Mesodermal cell (in vitro differentiated cells): ENCODE measurements around the gene CCDC179.

ENCODE experiments used
- H3K27ac ChIP-seq: 2 replicates; pipeline ENCODE4 v1.7.0; 2013; ENCODE audit warnings: mild to moderate bottlenecking, low read depth, low read length, moderate library complexity; ENCODE audit not compliant: severe bottlenecking
- H3K36me3 ChIP-seq: 2 replicates; pipeline ENCODE4 v1.7.1; 2013; ENCODE audit warnings: mild to moderate bottlenecking, low read length, moderate library complexity; ENCODE audit not compliant: control insufficient read depth, insufficient read depth
- H3K4me1 ChIP-seq: one replicate; pipeline ENCODE4 v1.7.1; 2013; ENCODE audit warnings: mild to moderate bottlenecking, low read length; ENCODE audit not compliant: insufficient read depth, control insufficient read depth, poor library complexity, severe bottlenecking
- H3K4me3 ChIP-seq: 2 replicates; pipeline ENCODE4 v1.7.0; 2013; ENCODE audit warnings: low read length, control low read depth, mild to moderate bottlenecking; ENCODE audit not compliant: insufficient read depth, poor library complexity, severe bottlenecking; ENCODE audit errors: extremely low read depth
- H3K9me3 ChIP-seq: 2 replicates; pipeline ENCODE4 v1.7.1; 2013; ENCODE audit warnings: mild to moderate bottlenecking, low read length, moderate library complexity; ENCODE audit not compliant: control insufficient read depth
- WGBS, 2 experiments: methylation state at CpG; one replicate each; pipeline ENCODE4 v1.1.5; 2013; ENCODE audit warnings: missing lambda C conversion rate in 2 of 2; ENCODE audit not compliant: insufficient coverage in 2 of 2; 5-methylcytosine and 5-hydroxymethylcytosine counted together

The CCDC179 gene

DNA sequence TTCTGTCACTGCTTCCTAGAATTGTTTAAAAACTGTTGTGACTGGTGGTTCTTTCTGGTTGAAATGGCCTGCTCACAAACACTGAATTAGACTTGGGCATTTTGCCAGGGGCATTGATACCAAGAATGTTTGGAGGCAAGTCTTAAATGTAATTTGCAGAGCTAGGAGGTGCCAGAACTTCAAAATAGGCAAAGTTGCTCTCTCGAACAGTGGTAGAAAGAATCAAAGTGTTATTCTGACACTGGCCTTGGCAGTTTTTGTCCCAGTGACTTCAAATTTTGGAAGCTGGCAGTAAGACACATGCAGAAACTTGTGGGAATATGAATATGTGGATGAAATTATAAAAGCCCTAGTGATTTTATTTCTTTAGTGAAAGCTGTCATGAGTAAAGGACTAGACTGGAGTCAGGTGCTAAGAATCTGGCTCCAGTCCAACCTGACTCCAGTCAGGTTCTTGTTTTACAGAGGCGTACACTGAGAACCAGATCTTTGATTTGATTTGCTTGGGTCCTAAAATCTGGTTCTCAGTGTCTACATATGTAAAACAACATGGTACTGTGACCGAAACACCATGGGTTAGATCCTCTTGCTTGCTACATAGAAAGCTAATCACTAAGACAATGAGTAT, 51.6 kb downstream of the CCDC179 start:
- Histone ChIP-seq H3K36me3 (no peaks in the 10 kb centered on the region), H3K9me3 (peaks cover 5% of the 10 kb centered on the region)
- 94 to 96% methylated on average over 2 to 3 of the region's 3 CpGs for WGBS, 2 experiments

DNA sequence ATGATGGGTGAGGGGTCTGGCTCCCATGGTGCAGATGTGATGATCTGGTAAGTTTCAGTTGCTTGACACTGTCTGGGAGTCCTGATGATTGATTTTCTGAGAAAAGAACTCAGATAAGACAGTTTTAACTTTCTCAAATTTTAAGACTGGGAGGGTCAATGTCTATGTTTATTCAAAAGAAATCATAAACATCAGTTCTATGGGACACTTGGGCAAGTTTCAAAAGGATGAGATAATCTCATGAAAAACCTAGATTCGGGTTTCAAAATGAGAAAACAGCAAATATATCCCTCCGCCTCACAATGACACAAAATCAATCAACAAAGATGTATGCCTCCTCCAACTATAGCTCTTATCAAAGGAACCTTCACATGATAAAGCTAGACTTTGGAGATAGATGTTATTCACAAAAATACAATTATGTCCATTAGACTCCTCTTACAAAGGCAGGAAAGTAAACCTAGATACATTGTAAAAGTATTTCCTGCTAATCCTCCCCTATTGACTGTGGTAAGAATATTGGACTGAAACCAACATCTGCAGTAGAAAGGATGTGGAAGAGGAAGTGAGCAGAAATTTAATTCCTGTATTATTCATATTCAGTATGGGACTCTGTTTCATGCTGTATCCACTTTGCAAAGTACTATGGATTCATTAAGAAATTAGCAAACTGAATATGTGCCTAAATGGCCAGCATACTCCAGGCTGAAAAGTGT, 52.3 kb downstream of the CCDC179 start:
- H3K9me3 ChIP-seq: peaks cover 5% of the 10 kb centered on the region
- no peak overlapping the region for H3K27ac ChIP-seq
- no peaks in the 10 kb centered on the region for H3K4me1 ChIP-seq
- no peaks in the 10 kb centered on the region for H3K36me3 ChIP-seq
- H3K4me3 ChIP-seq: no peak overlapping the region
- WGBS, 2 experiments: no CpG with 5 or more reads among the region's 2 CpGs

More for the DNA sequence above, 51.6 kb downstream of the CCDC179 start:
- no peak overlapping the region for H3K27ac ChIP-seq
- no peaks in the 10 kb centered on the region for H3K4me1 ChIP-seq
- H3K4me3 ChIP-seq: no peak overlapping the region

DNA sequence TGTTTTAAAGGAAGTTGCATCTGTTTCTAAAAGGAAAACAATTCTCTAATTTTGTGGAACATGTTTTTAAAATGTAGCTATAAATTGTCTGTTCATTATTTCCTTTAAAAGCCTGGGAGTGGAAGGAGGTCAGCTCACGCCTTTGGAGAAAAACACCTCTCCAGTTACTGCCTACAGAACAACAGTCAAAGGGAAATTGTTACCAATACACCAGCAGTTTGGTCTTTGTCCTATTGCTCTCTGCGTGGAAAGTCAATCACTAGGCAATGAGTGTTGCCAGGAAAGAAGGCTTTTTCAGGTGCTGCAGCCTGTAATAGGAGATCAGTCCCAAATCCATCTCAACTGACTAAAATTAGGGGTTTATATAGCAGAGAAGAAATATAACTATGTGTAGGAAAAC, 52.9 kb downstream of the CCDC179 start:
- Histone ChIP-seq H3K27ac (no peak overlapping the region), H3K4me1 (no peaks in the 10 kb centered on the region), H3K9me3 (peaks cover 5% of the 10 kb centered on the region), H3K4me3 (no peak overlapping the region), H3K36me3 (no peaks in the 10 kb centered on the region)
- 80 to 100% methylated on average over 1 of the region's 2 CpGs for WGBS, 2 experiments

DNA sequence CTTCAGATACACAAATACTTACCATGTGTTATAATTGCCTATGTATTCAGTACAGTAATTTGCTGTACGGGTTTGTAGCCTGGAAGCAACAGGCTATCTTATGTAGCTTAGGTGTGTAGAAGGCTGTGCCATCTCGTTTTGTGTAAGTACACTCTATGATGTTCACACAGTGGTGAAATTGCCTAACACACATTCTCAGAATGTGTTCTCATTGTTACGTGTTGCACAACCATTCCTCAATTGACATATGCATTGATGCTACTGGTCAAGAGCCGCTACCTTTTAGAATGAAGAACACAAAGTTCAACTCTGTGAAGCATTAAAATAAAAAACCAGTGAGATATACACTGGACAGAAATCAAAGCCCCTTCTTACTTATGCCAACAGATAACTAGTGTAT, 57.4 kb downstream of the CCDC179 start:
- Histone ChIP-seq H3K36me3 (no peaks in the 10 kb centered on the region), H3K9me3 (no peaks in the 10 kb centered on the region), H3K4me1 (no peaks in the 10 kb centered on the region), H3K27ac (no peak overlapping the region), H3K4me3 (no peak overlapping the region)
- 78 to 89% methylated on average over 3 of the region's 4 CpGs for WGBS, 2 experiments

DNA sequence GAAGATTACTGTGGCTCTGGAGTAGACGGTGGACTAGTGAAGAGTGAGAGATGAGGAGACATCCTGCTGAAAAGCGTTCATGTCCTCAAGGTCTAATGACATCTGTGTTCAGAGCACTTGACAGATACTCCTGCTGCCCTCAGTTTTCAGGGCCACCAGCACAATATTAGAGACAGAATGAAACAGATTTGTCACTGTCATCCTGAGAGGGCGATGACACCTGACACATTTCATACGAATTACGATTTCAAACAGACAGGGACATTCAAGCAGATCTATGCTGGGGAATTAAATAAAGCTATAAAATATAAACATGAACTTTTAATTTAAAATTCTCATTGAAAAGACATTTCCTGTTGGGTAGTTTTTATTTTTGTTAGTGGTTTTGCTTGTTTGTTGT, 59.8 kb downstream of the CCDC179 start:
- 95 to 100% methylated on average over 1 to 2 of the region's 5 CpGs for WGBS, 2 experiments
- H3K4me3 ChIP-seq: no peak overlapping the region
- no peaks in the 10 kb centered on the region for H3K4me1 ChIP-seq
- no peaks in the 10 kb centered on the region for H3K36me3 ChIP-seq
- no peak overlapping the region for H3K27ac ChIP-seq
- no peaks in the 10 kb centered on the region for H3K9me3 ChIP-seq

DNA sequence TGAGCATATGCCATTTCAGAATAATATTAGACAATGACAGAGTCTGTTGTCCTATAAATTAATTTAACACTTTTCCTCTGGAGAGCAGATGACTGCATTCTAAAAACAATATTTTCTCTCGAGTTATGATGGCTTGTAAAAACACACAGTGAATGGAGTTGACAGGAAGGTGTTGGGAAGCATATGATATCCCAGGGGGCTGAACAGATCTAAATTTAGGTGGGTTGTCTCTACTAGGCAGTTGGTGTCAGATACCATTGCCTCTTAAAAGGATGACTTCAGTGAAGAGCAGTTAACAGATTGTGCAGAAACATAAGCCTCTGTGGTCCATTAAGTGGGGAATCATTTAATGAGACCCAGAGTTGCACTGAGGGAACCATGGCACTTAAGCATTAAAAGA, 61.4 kb downstream of the CCDC179 start:
- WGBS, 2 experiments: 71% methylated on average over 1 of the region's 1 CpG; no CpG with 5 or more reads in 1 of the 2 experiments
- H3K27ac ChIP-seq: no peak overlapping the region
- H3K9me3 ChIP-seq: no peaks in the 10 kb centered on the region
- H3K4me1 ChIP-seq: no peaks in the 10 kb centered on the region
- no peaks in the 10 kb centered on the region for H3K36me3 ChIP-seq
- H3K4me3 ChIP-seq: no peak overlapping the region

DNA sequence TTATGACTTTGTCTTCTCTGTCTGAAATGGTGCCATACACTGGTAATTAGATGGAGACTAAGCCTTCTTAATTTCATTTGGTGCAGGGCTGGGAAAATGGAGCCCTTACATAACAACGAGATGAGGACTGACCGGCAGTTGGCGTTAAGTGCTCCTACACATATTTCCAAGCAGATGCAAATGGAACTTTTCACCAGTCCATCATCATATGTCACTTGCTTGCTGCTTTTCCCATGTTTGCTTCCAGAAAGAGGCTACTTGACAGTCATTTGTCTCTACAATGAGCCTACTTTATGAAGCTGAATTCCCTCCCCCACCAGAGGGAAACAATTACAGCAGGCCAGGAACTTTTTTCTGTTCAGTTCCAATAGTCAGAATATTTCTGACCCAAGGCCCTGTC, 63.2 kb downstream of the CCDC179 start:
- 90 to 100% methylated on average over 2 to 3 of the region's 3 CpGs for WGBS, 2 experiments
- Histone ChIP-seq H3K4me1 (peaks cover 3% of the 10 kb centered on the region), H3K4me3 (no peak overlapping the region), H3K36me3 (no peaks in the 10 kb centered on the region), H3K9me3 (no peaks in the 10 kb centered on the region), H3K27ac (no peak overlapping the region)
